ENCODE data around the gene YARS1. TPM values are rescaled to one million over a fixed set of nuclear protein-coding genes. Genes with fewer than 3 reads are reported as not detected.

The YARS1 gene
- total and polyA plus RNA-seq, 7 experiments from 2014 or later: 48.6 to 175 (median 85.4) TPM

DNA sequence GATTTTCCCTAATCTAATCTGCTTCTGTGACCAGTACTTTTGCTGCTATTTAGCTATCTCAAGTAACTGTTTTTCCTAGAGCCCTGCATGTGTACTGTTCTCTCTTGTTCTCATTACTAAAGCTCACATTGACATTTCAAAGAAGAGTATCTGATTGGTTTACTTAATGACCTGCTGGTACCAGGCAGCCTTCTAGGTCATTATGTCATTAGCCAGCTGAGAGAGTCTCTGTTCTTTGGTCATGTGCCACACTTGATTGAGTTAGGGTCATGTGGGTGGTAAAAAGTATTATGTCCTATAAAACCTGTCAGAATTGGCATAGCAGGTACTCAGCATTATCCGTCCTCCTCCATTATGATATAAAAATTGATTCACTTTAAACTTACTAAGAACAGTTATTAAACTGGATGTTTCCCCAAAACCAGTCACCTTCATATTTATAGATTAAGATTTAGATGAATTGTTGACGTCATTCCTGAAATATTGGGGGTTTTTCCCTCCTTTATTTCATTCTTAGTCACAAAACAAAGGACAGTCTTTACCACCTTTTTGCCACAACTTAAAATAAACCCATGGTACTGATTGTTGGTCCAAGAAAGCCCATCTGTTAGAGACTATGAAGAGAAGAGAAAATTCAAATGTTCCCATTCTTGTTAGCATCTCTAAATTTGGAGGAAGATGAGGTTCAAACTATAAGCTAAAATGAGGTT, 31.4 kb upstream of the YARS1 start:
- Histone ChIP-seq H3K9me3 (ENCODE audit: control insufficient read depth in 2 of 3, low read length in 3 of 3) (no peaks in the 10 kb centered on the region), H3K27ac (ENCODE audit: low read depth, low read length) (no peak overlapping the region), H3K4me1 (ENCODE audit: control insufficient read depth in 2 of 2, insufficient read depth in 2 of 2, low read length in 2 of 2) (no peaks in the 10 kb centered on the region), H3K36me3 (ENCODE audit: control insufficient read depth in 2 of 3, insufficient read depth in 3 of 3, low read length in 3 of 3) (peaks cover 0 to 30% (median 0%) of the 10 kb centered on the region in 3 experiments), H3K4me3 (ENCODE audit: low read length) (no peak overlapping the region), H3K27me3 (ENCODE audit: control insufficient read depth in 2 of 2, insufficient read depth in 2 of 2, low read length in 2 of 2) (no peaks in the 10 kb centered on the region)
- Mint-ChIP-seq H3K36me3 (peaks cover 6 to 35% (median 23%) of the 10 kb centered on the region in 5 donors), H3K4me1 (peaks cover 0 to 7% (median 0%) of the 10 kb centered on the region in 7 donors), H3K4me3 (no peak overlapping the region), H3K27ac (no peak overlapping the region), H3K9me3 (no peaks in the 10 kb centered on the region), H3K27me3 (no peaks in the 10 kb centered on the region)
- ChIA-PET POLR2A (no interaction called here), CTCF (no interaction called here)
- DNase-seq (no peak), ATAC-seq (no peak)
- intact Hi-C loops (cut with micrococcal nuclease): no loop called here

- Mint-ChIP-seq H3K9me3 (no peaks in the 10 kb centered on the region), H3K4me3 (no peak overlapping the region), H3K36me3 (peaks cover 4 to 61% (median 32%) of the 10 kb centered on the region in 5 donors), H3K27me3 (no peaks in the 10 kb centered on the region), H3K27ac (peak overlapping the region in 1 of 9 donors; percentile 66), H3K4me1 (peaks cover 0 to 18% (median 8%) of the 10 kb centered on the region in 7 donors)
- Histone ChIP-seq H3K9me3 (ENCODE audit: control insufficient read depth in 2 of 3, low read length in 3 of 3) (no peaks in the 10 kb centered on the region), H3K27me3 (ENCODE audit: control insufficient read depth in 2 of 2, insufficient read depth in 2 of 2, low read length in 2 of 2) (no peaks in the 10 kb centered on the region), H3K4me1 (ENCODE audit: control insufficient read depth in 2 of 2, insufficient read depth in 2 of 2, low read length in 2 of 2) (no peaks in the 10 kb centered on the region), H3K4me3 (ENCODE audit: low read length) (no peak overlapping the region), H3K27ac (ENCODE audit: low read depth, low read length) (no peak overlapping the region), H3K36me3 (ENCODE audit: control insufficient read depth in 2 of 3, insufficient read depth in 3 of 3, low read length in 3 of 3) (peaks cover 8 to 63% (median 31%) of the 10 kb centered on the region in 3 experiments)
- DNase-seq (no peak), ATAC-seq (no peak)
- ChIA-PET POLR2A (no interaction called here), CTCF (no interaction called here)
- intact Hi-C loops (cut with micrococcal nuclease): no loop called here
Measured at GRCh38 chr1:32831878-32832277, 14.7 kb upstream of the YARS1 start.

GRCh38 chr1:32830092-32830852, 13.1 kb upstream of the YARS1 start:
- H3K4me3 Mint-ChIP-seq: peak overlapping the region in 2 of 10 donors; percentile 17 to 35
- no peak overlapping the region for H3K4me3 ChIP-seq (ENCODE audit: low read length)
- intact Hi-C loops (cut with micrococcal nuclease): no loop called here

GRCh38 chr1:32828341-32828740, 11.2 kb upstream of the YARS1 start:
- no peak for DNase-seq
- H3K36me3 ChIP-seq (ENCODE audit: control insufficient read depth in 2 of 3, insufficient read depth in 3 of 3, low read length in 3 of 3): peaks cover 8 to 72% (median 33%) of the 10 kb centered on the region in 3 experiments
- no peak overlapping the region for H3K27ac ChIP-seq (ENCODE audit: low read depth, low read length)
- Mint-ChIP-seq H3K27me3 (no peaks in the 10 kb centered on the region), H3K4me1 (peaks cover 9 to 23% (median 17%) of the 10 kb centered on the region in 7 donors), H3K27ac (no peak overlapping the region), H3K9me3 (no peaks in the 10 kb centered on the region), H3K36me3 (peaks cover 13 to 61% (median 27%) of the 10 kb centered on the region in 5 donors), H3K4me3 (no peak overlapping the region)
- no peak for ATAC-seq
- no peaks in the 10 kb centered on the region for H3K27me3 ChIP-seq (ENCODE audit: control insufficient read depth in 2 of 2, insufficient read depth in 2 of 2, low read length in 2 of 2)
- POLR2A ChIA-PET: no interaction called here
- H3K9me3 ChIP-seq (ENCODE audit: control insufficient read depth in 2 of 3, low read length in 3 of 3): no peaks in the 10 kb centered on the region
- intact Hi-C loops (cut with micrococcal nuclease): no loop called here
- no peak overlapping the region for H3K4me3 ChIP-seq (ENCODE audit: low read length)
- CTCF ChIA-PET: interaction anchor here (0.8 kb wide), 1 partner anchor 369 kb away, joined by 3 read pairs; no protein-coding TSS in a partner anchor
- no peaks in the 10 kb centered on the region for H3K4me1 ChIP-seq (ENCODE audit: control insufficient read depth in 2 of 2, insufficient read depth in 2 of 2, low read length in 2 of 2)

More at GRCh38 chr1:32830092-32830852, 13.1 kb upstream of the YARS1 start:
- ChIA-PET POLR2A (no interaction called here), CTCF (interaction anchor here (0.9 kb wide), 1 partner anchor 42 kb away, joined by 3 read pairs; no protein-coding TSS in a partner anchor)
- H3K36me3 ChIP-seq (ENCODE audit: control insufficient read depth in 2 of 3, insufficient read depth in 3 of 3, low read length in 3 of 3): peaks cover 8 to 72% (median 34%) of the 10 kb centered on the region in 3 experiments
- no peaks in the 10 kb centered on the region for H3K27me3 ChIP-seq (ENCODE audit: control insufficient read depth in 2 of 2, insufficient read depth in 2 of 2, low read length in 2 of 2)
- peaks cover 9 to 18% (median 14%) of the 10 kb centered on the region in 7 donors for H3K4me1 Mint-ChIP-seq
- no peaks in the 10 kb centered on the region for H3K4me1 ChIP-seq (ENCODE audit: control insufficient read depth in 2 of 2, insufficient read depth in 2 of 2, low read length in 2 of 2)
- H3K36me3 Mint-ChIP-seq: peaks cover 13 to 67% (median 33%) of the 10 kb centered on the region in 5 donors
- no peak overlapping the region for H3K27ac ChIP-seq (ENCODE audit: low read depth, low read length)
- DNase-seq (no peak), ATAC-seq (no peak)
- H3K27ac Mint-ChIP-seq: peak overlapping the region in 5 of 9 donors; percentile 9 to 66 (median 41)
- no peaks in the 10 kb centered on the region for H3K9me3 Mint-ChIP-seq
- H3K9me3 ChIP-seq (ENCODE audit: control insufficient read depth in 2 of 3, low read length in 3 of 3): no peaks in the 10 kb centered on the region
- H3K27me3 Mint-ChIP-seq: no peaks in the 10 kb centered on the region

- no peak for DNase-seq
- H3K4me1 Mint-ChIP-seq: peaks cover 9 to 38% (median 23%) of the 10 kb centered on the region in 7 donors
- H3K27ac Mint-ChIP-seq: no peak overlapping the region
- no peaks in the 10 kb centered on the region for H3K27me3 Mint-ChIP-seq
- H3K4me1 ChIP-seq (ENCODE audit: control insufficient read depth in 2 of 2, insufficient read depth in 2 of 2, low read length in 2 of 2): peaks cover 0 to 7% of the 10 kb centered on the region in 2 donors
- no peak for ATAC-seq
- no peak overlapping the region for H3K4me3 ChIP-seq (ENCODE audit: low read length)
- intact Hi-C loops (cut with micrococcal nuclease): no loop called here
- H3K9me3 ChIP-seq (ENCODE audit: control insufficient read depth in 2 of 3, low read length in 3 of 3): no peaks in the 10 kb centered on the region
- H3K27me3 ChIP-seq (ENCODE audit: control insufficient read depth in 2 of 2, insufficient read depth in 2 of 2, low read length in 2 of 2): no peaks in the 10 kb centered on the region
- H3K27ac ChIP-seq (ENCODE audit: low read depth, low read length): no peak overlapping the region
- peaks cover 13 to 38% (median 21%) of the 10 kb centered on the region in 5 donors for H3K36me3 Mint-ChIP-seq
- peaks cover 8 to 47% (median 16%) of the 10 kb centered on the region in 3 experiments for H3K36me3 ChIP-seq (ENCODE audit: control insufficient read depth in 2 of 3, insufficient read depth in 3 of 3, low read length in 3 of 3)
- no peak overlapping the region for H3K4me3 Mint-ChIP-seq
- no peaks in the 10 kb centered on the region for H3K9me3 Mint-ChIP-seq
- CTCF ChIA-PET: no interaction called here
- POLR2A ChIA-PET: no interaction called here
Measured at GRCh38 chr1:32825181-32825580, 8.0 kb upstream of the YARS1 start.

GRCh38 chr1:32818804-32819541, 1.8 kb upstream of the YARS1 start:
- Mint-ChIP-seq H3K27me3 (no peaks in the 10 kb centered on the region), H3K4me1 (peaks cover 22 to 62% (median 47%) of the 10 kb centered on the region in 7 donors), H3K36me3 (peaks cover 0 to 21% (median 3%) of the 10 kb centered on the region in 5 donors), H3K4me3 (peak overlapping the region; percentile 85 to 99 (median 96)), H3K9me3 (no peaks in the 10 kb centered on the region), H3K27ac (peak overlapping the region; percentile 26 to 92 (median 84))
- Histone ChIP-seq H3K27ac (ENCODE audit: low read depth, low read length) (peak overlapping the region; percentile 85), H3K4me3 (ENCODE audit: low read length) (peak overlapping the region; percentile 86), H3K4me1 (ENCODE audit: control insufficient read depth in 2 of 2, insufficient read depth in 2 of 2, low read length in 2 of 2) (peaks cover 22 to 38% of the 10 kb centered on the region in 2 donors), H3K9me3 (ENCODE audit: control insufficient read depth in 2 of 3, low read length in 3 of 3) (no peaks in the 10 kb centered on the region), H3K36me3 (ENCODE audit: control insufficient read depth in 2 of 3, insufficient read depth in 3 of 3, low read length in 3 of 3) (peaks cover 0 to 9% (median 0%) of the 10 kb centered on the region in 3 experiments), H3K27me3 (ENCODE audit: control insufficient read depth in 2 of 2, insufficient read depth in 2 of 2, low read length in 2 of 2) (no peaks in the 10 kb centered on the region)
- DNase-seq (peak in 2 of 9 donors; percentile 2 to 5), ATAC-seq (no peak)
- POLR2A ChIA-PET: interaction anchor here (0.7 to 1.0 kb wide), 2 partner anchors 41 to 168 kb away, joined by 3 read pairs; partner anchors contain the start of gene RBBP4
- CTCF ChIA-PET: interaction anchor here (0.7 kb wide), 1 partner anchor 57 kb away, joined by 3 read pairs; no protein-coding TSS in a partner anchor
- intact Hi-C loops (cut with micrococcal nuclease): loop anchor here (5.0 kb wide), 2 partner anchors 427 to 712 kb away; partner anchors contain the start of genes BSDC1 (in 1 of the 2) and KPNA6 (in 1 of the 2)

Measured in naive thymus-derived CD4-positive, alpha-beta T cell (primary cell).